GM21737 (cell line): ENCODE data around the gene SLC25A45.

Source experiments
- ATAC-seq: cut with Tn5 transposase; IDR thresholded peaks from one replicate; pipeline ENCODE4 v1.9.1; 2021; ENCODE audit warnings: mild to moderate bottlenecking, moderate library complexity; ENCODE audit not compliant: unreplicated experiment

SLC25A45 gene

DNA sequence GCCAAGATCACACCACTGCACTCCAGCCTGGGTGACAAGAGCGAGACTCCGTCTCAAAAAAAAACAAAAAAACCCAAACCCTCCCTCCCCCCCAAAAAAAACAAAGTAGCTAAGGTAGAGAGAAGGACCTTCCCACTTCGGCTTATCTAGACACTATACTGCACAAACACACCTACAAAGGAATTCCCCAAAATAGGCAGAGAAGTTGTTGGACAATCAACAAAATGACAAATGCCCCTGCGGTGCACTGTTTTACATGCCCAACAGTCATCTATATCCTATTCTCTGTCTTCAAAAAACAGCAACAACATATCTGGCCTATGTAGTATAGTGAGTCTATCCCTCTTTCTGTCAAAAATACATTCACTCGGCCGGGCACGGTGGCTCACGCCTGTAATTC lies 55.4 kb downstream of the SLC25A45 start:
- ATAC-seq: no peak

DNA sequence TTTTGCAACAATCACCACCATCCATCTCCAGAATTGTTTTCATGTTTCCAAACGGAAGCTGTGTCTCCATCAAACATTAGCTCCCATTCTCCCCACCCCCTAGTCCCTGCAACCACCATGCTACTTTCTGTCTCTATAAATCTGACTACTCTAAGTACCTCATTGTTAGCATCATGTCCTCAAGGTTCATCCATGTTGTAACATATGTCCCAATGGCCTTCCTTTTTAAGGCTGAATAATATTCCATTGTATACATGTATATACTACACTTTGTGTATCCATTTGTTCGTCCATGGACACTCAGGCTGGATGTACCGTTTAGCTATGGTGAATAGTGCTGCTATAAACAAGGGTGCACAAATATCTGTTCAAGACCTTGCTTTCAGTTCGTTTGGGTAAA lies 57.0 kb downstream of the SLC25A45 start:
- no peak for ATAC-seq
